Naive B cell (primary cell): ENCODE results near the gene MRPS22. TPM values are rescaled to one million over a fixed set of nuclear protein-coding genes. Genes with fewer than 3 reads are reported as not detected.
"Not testable (repeated sequence)": the region's sequence is repeated elsewhere in the genome, so short reads cannot be mapped to it uniquely, and the experiment has no call there.

ENCODE experiments used
- ATAC-seq, 2 donors: fragments of 150-1000 bp; cut with Tn5 transposase; 2 replicates each; pipeline ENCODE4 v1.10.0; 2021; ENCODE audit warnings: low read depth in 2 of 2, mild to moderate bottlenecking in 2 of 2, moderate library complexity in 2 of 2
- DNase-seq: peaks from one replicate; pipeline ENCODE4 v3.0.0; 2022
- H3K27ac Mint-ChIP-seq, 6 donors: one replicate each; pipeline ENCODE4 v1.8.0; 2020 to 2022; ENCODE audit warnings: mild to moderate bottlenecking in 6 of 6, mixed read lengths in 6 of 6, moderate library complexity in 5 of 6, inconsistent platforms in 2 of 6
- H3K27me3 Mint-ChIP-seq, 3 donors: one replicate each; pipeline ENCODE4 v1.8.0; 2021 to 2022; ENCODE audit warnings: mixed read lengths in 3 of 3, mild to moderate bottlenecking in 1 of 3
- H3K36me3 Mint-ChIP-seq, 2 donors: one replicate each; pipeline ENCODE4 v1.8.0; 2020 to 2022; ENCODE audit warnings: mixed read lengths in 2 of 2, inconsistent platforms in 1 of 2, mild to moderate bottlenecking in 1 of 2
- H3K4me1 Mint-ChIP-seq, 3 donors: one replicate each; pipeline ENCODE4 v1.8.0; 2020 to 2022; ENCODE audit warnings: mixed read lengths in 3 of 3, inconsistent platforms in 1 of 3, mild to moderate bottlenecking in 1 of 3, moderate library complexity in 1 of 3
- H3K4me3 Mint-ChIP-seq, 8 donors: one replicate each; pipeline ENCODE4 v1.8.0; 2020 to 2022; ENCODE audit warnings: mild to moderate bottlenecking in 8 of 8, mixed read lengths in 8 of 8, moderate library complexity in 8 of 8, inconsistent platforms in 2 of 8
- H3K9me3 Mint-ChIP-seq, 7 donors: one replicate each; pipeline ENCODE4 v1.8.0; 2020 to 2022; ENCODE audit warnings: mixed read lengths in 7 of 7, mild to moderate bottlenecking in 5 of 7, inconsistent platforms in 2 of 7, moderate library complexity in 1 of 7
- polyA plus RNA-seq, 6 donors: library from polyadenylated mRNA; unstranded; fragments of 300-500 nt; fragmentation: Illumina TruSeq; gene quantifications; one replicate each; pipeline ENCODE4 v1.2.3, GENCODE V29; 2021; ENCODE audit warnings: low read depth in 6 of 6

MRPS22 gene
- polyA plus RNA-seq, 6 donors from 2014 or later, result 31.8 to 62.8 (median 40.6) TPM

DNA sequence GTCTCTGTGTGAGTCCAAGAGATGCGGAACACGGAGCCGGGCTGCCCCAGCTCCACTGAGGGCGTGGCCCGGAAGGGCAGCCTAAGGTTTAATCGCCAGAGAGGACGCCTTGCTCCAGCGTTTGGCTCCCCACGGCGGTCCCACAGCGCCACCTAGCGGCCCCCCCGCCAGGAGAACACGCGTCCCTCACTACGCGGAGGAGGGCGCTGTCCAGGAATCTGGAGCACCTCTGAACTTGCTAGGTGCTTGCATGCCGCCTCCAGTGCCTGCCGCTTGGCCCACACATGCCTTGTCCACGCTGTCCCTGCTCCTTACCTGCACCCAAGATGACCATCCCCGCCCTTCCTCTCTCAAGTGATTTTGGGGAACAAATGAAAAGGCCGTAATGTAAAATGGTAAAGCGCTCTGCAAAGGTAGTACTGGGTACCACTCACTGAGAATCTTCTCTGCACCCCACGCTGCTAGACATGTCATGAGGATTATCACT, 14.4 kb upstream of the MRPS22 start:
- Mint-ChIP-seq H3K36me3 (no peaks in the 10 kb centered on the region), H3K9me3 (no peaks in the 10 kb centered on the region), H3K27me3 (peaks cover 29 to 56% (median 32%) of the 10 kb centered on the region in 3 donors), H3K27ac (peak overlapping the region in 1 of 6 donors; percentile 81), H3K4me1 (peaks cover 9 to 23% (median 14%) of the 10 kb centered on the region in 3 donors), H3K4me3 (peak overlapping the region; percentile 17 to 88 (median 58))
- peak; percentile 92 for ATAC-seq
- peak; percentile 63 for DNase-seq

DNA sequence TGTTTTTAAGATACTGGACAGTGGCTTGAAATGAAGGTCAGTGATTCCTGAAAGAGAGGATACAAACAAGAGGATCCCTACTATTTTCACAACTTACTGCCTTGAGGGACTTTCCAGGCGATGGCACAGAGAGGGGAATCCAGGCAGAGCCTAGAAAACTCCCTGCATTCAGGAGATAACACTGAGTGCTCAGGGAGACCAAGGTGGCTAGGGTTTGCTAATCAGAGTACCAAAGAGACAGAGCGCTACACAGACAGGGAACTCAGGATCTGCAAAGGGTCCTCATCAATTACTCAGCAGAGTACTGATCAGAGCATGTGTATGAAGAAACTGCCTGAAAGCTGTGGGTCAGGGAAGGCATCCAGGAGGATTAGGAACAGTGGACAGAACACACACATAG, 11.7 kb upstream of the MRPS22 start:
- Mint-ChIP-seq H3K36me3 (no peaks in the 10 kb centered on the region), H3K27ac (no peak overlapping the region), H3K27me3 (peaks cover 29 to 56% (median 33%) of the 10 kb centered on the region in 3 donors), H3K9me3 (no peaks in the 10 kb centered on the region), H3K4me1 (peaks cover 9 to 23% (median 14%) of the 10 kb centered on the region in 3 donors), H3K4me3 (no peak overlapping the region)
- DNase-seq (no peak), ATAC-seq (no peak)

DNA sequence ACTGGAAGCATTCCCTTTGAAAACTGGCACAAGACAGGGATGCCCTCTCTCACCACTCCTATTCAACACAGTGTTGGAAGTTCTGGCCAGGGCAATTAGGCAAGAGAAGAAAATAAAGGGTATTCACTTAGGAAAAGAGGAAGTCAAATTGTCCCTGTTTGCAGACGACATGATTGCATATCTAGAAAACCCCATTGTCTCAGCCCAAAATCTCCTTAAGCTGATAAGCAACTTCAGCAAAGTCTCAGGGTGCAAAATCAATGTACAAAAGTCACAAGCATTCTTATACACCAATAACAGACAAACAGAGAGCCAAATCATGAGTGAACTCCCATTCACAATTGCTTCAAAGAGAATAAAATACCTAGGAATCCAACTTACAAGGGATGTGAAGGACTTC, 9.1 kb upstream of the MRPS22 start:
- not testable (repeated sequence) for H3K36me3 Mint-ChIP-seq, ATAC-seq, H3K4me1 Mint-ChIP-seq, DNase-seq, H3K27ac Mint-ChIP-seq, H3K4me3 Mint-ChIP-seq, H3K9me3 Mint-ChIP-seq
- peaks cover 33 to 67% (median 51%) of the 10 kb centered on the region in 3 donors for H3K27me3 Mint-ChIP-seq

DNA sequence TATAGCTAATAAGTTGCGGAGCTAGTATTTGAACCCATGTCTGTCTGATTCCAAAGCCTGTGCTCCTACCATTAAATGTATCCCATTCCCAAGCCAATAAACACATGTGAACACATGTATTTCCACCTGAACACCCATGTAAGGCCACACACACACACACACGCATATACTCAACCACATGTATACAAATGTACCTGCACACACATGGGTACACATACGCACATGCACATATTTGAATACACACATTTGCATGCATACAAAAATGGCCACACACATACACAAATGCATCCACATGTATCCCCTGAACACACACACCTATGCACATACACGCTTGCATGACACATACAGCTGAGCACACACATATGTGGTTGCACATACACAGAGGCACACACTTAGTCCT, 5.4 kb upstream of the MRPS22 start:
- DNase-seq (no peak), ATAC-seq (no peak)
- Mint-ChIP-seq H3K4me1 (peaks cover 0 to 7% (median 5%) of the 10 kb centered on the region in 3 donors), H3K4me3 (no peak overlapping the region), H3K27ac (no peak overlapping the region), H3K36me3 (peaks cover 0 to 8% of the 10 kb centered on the region in 2 donors), H3K9me3 (peaks cover 0 to 9% (median 1%) of the 10 kb centered on the region in 7 donors), H3K27me3 (peaks cover 29 to 49% (median 41%) of the 10 kb centered on the region in 3 donors)

DNA sequence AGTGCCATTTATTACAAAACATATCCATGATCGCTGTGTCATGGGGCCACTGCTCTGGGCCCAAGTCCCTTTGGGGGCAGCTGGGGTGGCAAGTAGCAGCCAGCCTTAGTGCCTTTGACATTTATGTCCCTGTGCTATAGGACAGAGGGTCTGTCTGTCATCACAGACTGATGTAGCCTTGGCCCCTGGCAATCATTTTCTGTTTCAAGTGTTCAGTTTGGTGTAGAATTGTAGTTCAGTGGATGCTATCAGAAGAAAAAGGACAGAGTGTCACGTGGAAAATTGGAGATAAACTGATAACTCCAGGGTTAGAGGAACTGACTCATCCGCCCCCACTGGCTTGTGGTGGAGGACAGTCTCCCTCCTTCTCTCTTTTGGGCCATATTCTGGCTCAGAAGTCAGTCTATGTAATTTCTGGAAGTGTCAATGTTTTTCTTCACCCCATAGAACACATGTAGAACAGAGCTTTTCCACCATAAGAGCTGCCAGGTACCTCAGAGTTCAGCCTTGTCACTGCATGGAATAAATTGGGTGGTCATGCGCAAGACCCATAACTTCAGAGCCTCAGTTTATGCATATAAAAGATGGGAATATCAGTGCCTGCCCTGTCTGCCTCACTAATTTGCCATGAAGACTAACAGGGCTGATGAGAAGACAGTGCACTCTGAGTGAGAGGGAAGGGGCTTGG, 4.5 kb upstream of the MRPS22 start:
- no peak for ATAC-seq
- H3K27me3 Mint-ChIP-seq, result peaks cover 29 to 42% (median 41%) of the 10 kb centered on the region in 3 donors
- peaks cover 0 to 7% (median 5%) of the 10 kb centered on the region in 3 donors for H3K4me1 Mint-ChIP-seq
- no peak for DNase-seq
- H3K4me3 Mint-ChIP-seq, result peak overlapping the region in 1 of 8 donors; percentile 2
- peaks cover 0 to 9% of the 10 kb centered on the region in 2 donors for H3K36me3 Mint-ChIP-seq
- H3K9me3 Mint-ChIP-seq, result peaks cover 0 to 9% (median 1%) of the 10 kb centered on the region in 7 donors
- H3K27ac Mint-ChIP-seq, result no peak overlapping the region

DNA sequence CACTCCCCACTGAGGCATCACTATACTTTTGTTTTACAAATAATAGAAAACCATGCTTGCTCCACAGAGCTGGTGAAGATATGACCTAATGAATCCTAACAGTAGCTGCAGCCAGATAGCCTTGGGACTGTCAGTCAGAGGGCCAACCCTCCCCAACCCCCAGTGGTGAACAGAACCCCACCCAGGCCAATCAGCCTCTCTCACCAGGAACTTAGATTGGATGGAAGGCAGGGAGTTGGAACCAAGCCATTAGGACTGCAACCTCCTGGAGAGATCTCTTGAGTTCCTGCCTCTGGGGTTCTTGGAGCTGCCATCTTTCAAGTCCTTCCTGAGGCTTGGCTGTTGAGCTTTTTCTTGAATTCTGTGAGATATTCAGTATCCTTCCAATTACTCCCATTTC, 3.0 kb upstream of the MRPS22 start:
- Mint-ChIP-seq H3K27ac (no peak overlapping the region), H3K9me3 (peaks cover 0 to 9% (median 1%) of the 10 kb centered on the region in 7 donors), H3K27me3 (peaks cover 29 to 42% (median 41%) of the 10 kb centered on the region in 3 donors), H3K4me1 (peaks cover 0 to 7% (median 5%) of the 10 kb centered on the region in 3 donors), H3K4me3 (no peak overlapping the region), H3K36me3 (peaks cover 0 to 9% of the 10 kb centered on the region in 2 donors)
- ATAC-seq (no peak), DNase-seq (no peak)

DNA sequence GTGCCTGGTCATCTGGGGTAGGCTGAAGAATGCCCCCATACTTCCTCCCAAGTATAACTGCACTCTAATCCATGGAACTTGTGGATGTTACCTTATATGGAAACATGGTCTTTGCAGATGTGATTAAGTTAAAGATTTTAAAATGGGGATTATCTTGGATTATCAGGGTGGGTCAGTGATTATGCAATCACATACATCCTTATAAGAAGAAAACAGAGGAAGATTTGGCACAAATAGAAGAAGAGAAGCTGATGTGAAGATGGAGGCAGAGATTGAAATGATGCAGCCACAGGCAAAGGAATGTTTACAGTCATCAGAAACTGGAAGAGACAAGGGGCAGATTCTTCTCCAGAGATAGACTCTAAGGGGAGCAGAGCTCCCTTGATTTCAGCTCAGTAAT, 1.8 kb upstream of the MRPS22 start:
- peaks cover 0 to 9% (median 1%) of the 10 kb centered on the region in 7 donors for H3K9me3 Mint-ChIP-seq
- no peak for ATAC-seq
- DNase-seq, result no peak
- peaks cover 26 to 41% (median 39%) of the 10 kb centered on the region in 3 donors for H3K27me3 Mint-ChIP-seq
- H3K36me3 Mint-ChIP-seq, result peaks cover 0 to 9% of the 10 kb centered on the region in 2 donors
- no peak overlapping the region for H3K27ac Mint-ChIP-seq
- H3K4me1 Mint-ChIP-seq, result peaks cover 0 to 7% (median 5%) of the 10 kb centered on the region in 3 donors
- peak overlapping the region in 2 of 8 donors; percentile 5 to 15 for H3K4me3 Mint-ChIP-seq

DNA sequence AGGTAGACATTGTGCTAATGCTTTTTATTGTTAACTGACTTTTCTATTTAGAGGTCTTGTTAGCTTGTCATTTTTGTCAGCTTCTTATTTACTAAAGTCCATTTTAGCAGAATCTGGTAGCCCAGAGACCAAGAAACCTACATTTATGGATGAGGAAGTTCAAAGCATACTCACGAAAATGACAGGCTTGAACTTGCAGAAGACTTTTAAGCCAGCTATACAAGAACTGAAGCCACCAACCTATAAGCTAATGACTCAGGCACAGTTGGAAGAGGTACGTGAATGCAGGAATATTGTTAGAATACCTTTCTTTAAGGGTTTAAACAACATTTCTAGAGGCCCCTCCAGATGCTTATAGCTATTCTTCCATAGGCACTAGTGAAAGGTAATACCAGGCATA, 3.0 kb downstream of the MRPS22 start:
- H3K4me1 Mint-ChIP-seq, result peaks cover 4 to 7% (median 5%) of the 10 kb centered on the region in 3 donors
- no peak for DNase-seq
- H3K27me3 Mint-ChIP-seq, result peaks cover 4 to 6% (median 5%) of the 10 kb centered on the region in 3 donors
- peaks cover 0 to 9% (median 1%) of the 10 kb centered on the region in 7 donors for H3K9me3 Mint-ChIP-seq
- peak overlapping the region in 1 of 6 donors; percentile 20 for H3K27ac Mint-ChIP-seq
- peaks cover 12 to 27% of the 10 kb centered on the region in 2 donors for H3K36me3 Mint-ChIP-seq
- no peak overlapping the region for H3K4me3 Mint-ChIP-seq
- ATAC-seq, result no peak

DNA sequence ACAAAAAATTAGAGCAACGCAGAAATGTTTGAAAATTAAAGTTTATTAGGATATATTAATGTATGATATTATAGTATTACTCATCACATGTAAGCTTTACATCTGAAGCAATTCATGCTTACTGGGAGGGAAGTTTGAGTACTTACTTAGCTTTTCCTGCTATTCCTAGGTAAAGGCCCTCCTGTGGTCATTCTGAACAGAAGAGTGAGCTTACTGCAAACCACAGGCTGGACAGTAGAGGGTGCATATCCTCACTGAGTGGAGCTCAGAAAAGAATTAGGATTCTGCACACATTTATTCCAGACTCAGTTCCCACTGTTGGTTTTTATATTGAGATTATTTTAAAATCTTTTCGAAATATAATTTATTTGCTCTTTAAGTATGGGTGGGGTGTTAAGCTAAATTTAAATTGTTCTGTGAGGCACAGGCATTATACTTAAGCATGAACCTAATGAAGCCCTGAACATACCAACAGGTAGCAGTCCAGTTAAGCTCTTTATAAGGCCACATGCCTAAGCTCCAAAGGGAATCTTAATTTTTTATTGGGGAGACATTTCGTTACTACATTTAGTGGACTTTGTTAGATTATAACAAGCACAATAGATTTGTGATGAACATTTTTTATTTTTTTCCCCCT, 10.2 kb downstream of the MRPS22 start:
- no peak for DNase-seq
- H3K4me1 Mint-ChIP-seq, result peaks cover 0 to 3% (median 0%) of the 10 kb centered on the region in 3 donors
- H3K4me3 Mint-ChIP-seq, result no peak overlapping the region
- H3K27ac Mint-ChIP-seq, result no peak overlapping the region
- ATAC-seq, result no peak
- no peaks in the 10 kb centered on the region for H3K27me3 Mint-ChIP-seq
- H3K9me3 Mint-ChIP-seq, result no peaks in the 10 kb centered on the region
- peaks cover 15 to 35% of the 10 kb centered on the region in 2 donors for H3K36me3 Mint-ChIP-seq

DNA sequence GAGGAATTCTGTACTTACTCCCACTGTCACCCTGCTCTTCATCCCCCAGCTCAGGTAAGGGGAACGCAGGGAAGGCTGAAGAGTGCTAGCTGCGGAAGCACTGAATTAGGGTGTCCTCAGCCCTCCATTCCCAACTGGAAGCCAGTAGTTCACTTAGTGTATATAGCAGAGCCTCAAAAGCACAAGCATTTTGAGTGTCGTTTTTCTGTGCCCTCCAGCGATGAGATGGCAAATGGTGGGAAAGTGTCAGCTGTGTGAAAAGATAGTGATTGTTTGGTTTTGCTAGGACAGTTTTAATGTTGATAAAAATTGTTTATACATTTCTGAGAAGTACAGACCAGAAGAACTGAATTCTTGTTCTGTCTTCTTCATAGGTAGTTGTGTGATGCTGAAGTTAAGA, 10.8 kb downstream of the MRPS22 start:
- Mint-ChIP-seq H3K36me3 (peaks cover 16 to 36% of the 10 kb centered on the region in 2 donors), H3K4me1 (peaks cover 0 to 3% (median 0%) of the 10 kb centered on the region in 3 donors), H3K4me3 (no peak overlapping the region), H3K9me3 (no peaks in the 10 kb centered on the region), H3K27ac (no peak overlapping the region), H3K27me3 (no peaks in the 10 kb centered on the region)
- DNase-seq, result no peak
- no peak for ATAC-seq

DNA sequence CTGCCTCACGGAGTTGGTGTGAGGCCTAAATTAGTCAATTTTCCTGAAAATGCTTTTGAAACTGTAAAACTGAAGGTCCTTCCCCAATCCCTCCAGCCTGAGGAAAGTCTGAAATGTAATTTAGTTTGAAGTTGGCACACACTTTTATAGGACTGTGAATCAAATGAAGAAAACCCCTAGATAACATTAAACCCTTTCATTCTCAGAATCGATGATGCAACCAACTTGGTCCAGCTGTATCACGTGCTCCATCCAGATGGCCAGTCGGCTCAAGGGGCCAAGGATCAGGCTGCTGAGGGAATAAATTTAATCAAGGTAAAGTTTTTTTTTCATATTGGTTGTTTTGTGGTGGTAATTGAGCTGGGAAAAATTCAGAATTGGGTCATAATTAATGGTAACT, 11.7 kb downstream of the MRPS22 start:
- peaks cover 19 to 45% of the 10 kb centered on the region in 2 donors for H3K36me3 Mint-ChIP-seq
- H3K4me3 Mint-ChIP-seq, result no peak overlapping the region
- no peaks in the 10 kb centered on the region for H3K9me3 Mint-ChIP-seq
- no peak for DNase-seq
- peak overlapping the region in 2 of 6 donors; percentile 4 to 81 for H3K27ac Mint-ChIP-seq
- H3K4me1 Mint-ChIP-seq, result peaks cover 0 to 3% (median 0%) of the 10 kb centered on the region in 3 donors
- ATAC-seq, result no peak
- H3K27me3 Mint-ChIP-seq, result no peaks in the 10 kb centered on the region

DNA sequence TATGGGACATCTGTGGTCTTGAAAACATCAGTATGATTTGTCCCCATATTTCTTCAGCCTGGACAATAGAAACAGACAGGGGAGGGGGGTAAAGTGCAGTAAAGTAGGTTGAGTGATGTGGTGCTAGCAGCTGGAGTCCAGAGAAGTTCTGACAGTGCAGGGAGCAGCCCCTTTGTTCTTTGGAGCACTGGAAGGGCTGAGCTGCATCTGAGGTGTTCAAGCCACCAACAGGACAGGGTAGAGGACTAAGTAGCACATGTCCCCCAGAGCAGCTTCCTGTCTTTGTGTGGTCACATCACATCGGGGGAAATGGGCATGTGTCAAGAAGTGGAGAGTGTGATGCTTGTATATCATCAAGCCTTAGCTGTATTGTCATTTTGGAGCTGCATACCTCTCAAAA, 12.1 kb downstream of the MRPS22 start:
- ATAC-seq (no peak), DNase-seq (no peak)
- peaks cover 0 to 3% (median 0%) of the 10 kb centered on the region in 3 donors for H3K4me1 Mint-ChIP-seq
- H3K27ac Mint-ChIP-seq, result peak overlapping the region in 4 of 6 donors; percentile 2 to 81 (median 4)
- no peak overlapping the region for H3K4me3 Mint-ChIP-seq
- no peaks in the 10 kb centered on the region for H3K9me3 Mint-ChIP-seq
- H3K36me3 Mint-ChIP-seq, result peaks cover 22 to 45% of the 10 kb centered on the region in 2 donors
- H3K27me3 Mint-ChIP-seq, result no peaks in the 10 kb centered on the region

DNA sequence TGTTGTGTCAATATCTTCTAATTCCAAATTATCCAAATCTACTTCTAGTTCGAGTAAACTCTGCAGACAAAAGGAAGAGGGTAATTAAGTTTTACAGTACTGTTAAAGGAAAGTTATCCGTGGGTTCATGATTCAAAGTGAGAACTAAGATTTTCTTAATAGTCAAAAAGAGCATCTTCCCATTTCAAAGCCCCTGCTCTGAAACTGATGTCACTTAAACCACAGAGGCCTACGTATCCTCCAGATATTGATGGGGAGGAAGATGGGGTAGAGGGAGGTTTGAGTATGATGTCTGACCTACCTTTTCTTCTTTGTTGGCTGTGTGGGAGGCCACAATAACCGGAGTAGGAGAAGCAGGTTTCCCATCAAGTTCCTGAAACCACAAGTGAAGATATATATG, 14.1 kb downstream of the MRPS22 start:
- ATAC-seq (no peak), DNase-seq (no peak)
- Mint-ChIP-seq H3K36me3 (peaks cover 29 to 38% of the 10 kb centered on the region in 2 donors), H3K27me3 (no peaks in the 10 kb centered on the region), H3K4me3 (no peak overlapping the region), H3K9me3 (no peaks in the 10 kb centered on the region), H3K27ac (peak overlapping the region; percentile 33 to 67 (median 54)), H3K4me1 (peaks cover 0 to 3% (median 0%) of the 10 kb centered on the region in 3 donors)
